Anterior cingulate cortex (tissue), 58 donors: ENCODE results near the gene MPPED1.

Experiments
- DNase-seq, 58 donors: peaks; one replicate each; lab custom pipeline; 2025; lab: John Stamatoyannopoulos, UW

MPPED1 gene

DNA sequence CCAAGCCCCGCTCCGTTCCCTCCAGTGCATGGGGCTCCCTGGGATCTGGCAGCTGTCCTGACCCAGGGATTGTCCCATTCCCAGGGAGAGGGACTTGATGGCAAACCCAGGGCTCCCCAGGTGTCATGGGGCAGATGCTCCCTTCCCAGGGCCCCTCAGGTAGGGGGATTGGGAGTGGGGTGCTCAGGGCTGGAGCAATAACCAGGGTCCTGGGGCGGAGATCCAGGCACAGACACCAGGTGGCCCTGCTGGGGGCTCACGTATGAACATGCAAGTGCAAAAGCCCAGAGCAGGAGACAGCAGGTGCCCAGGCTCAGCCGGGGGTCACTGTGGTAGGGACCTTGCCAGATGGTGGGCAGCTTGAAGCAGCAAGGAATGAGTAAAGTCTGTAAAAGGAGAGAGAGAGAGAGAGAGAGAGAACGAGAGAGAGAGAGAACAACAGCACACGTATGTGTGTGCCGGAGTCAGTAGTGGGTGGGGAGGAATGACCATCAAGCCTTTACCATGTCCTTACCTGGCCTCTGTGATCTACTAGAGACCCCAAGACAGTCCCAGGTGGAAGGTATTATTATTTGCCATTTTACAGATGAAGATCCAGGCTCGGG, 19.3 kb upstream of the MPPED1 start:
- no peak for DNase-seq

DNA sequence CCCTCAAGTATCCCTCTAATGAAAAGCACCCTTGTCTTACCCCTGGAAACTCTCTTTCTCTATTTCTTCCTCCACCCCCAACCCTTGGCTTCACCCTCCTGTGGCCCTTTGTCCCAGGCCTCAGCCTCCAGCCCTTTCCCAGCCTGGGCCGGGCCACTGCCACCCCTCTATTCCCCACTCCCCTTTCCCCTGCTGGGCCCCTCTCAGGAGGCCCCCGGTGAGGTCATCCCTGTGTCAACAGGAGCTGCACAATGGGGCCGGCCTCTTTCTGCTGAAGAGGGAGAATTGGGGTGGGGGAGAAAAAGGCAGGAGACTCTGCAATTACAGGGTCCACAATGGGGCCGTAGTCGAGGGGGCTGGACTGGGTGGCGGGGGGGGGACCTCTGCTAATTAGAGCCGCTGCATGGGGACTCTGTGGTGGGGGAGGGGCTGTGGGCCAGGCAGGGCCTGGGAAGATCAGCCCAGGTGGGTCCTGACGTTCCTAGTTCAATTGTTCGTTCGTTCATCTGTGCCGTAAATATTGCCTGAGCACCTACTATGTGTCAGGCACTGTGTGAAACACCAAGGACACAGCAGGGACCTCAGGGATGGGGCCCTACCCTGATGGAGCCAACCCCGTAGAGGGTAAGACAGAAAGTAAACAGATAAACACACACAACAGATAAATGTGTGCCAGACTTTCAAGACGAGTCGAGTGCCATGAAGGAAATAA, 18.5 kb upstream of the MPPED1 start:
- DNase-seq = no peak

DNA sequence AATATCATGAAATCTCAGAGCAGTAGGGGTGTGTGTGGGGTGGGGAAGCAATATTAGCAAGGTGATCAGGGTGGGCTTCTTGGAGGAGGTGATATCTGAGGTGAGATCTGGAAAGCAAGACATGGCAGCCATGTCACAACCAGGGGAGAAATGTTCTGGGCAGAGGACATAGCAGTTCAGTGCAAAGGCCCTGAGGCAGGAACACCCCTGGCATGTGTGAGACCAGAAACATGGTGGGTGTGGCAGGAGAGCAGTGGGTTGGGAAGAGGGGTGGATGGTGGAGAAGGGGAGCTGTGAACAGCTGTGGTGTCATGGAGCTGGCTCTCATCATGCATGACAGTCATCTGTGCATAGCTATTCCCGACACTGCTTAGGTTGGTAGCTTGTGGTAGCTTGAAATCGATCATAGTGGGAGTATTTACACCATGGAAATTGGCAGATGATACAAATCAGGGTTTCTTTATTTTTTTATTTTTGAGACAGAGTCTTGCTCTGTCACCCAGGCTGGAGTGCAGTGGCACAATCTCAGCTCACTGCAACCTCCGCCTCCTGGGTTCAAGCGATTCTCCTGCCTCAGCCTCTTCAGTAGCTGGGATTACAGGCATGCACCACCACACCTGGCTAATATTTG, 17.9 kb upstream of the MPPED1 start:
- no peak for DNase-seq

DNA sequence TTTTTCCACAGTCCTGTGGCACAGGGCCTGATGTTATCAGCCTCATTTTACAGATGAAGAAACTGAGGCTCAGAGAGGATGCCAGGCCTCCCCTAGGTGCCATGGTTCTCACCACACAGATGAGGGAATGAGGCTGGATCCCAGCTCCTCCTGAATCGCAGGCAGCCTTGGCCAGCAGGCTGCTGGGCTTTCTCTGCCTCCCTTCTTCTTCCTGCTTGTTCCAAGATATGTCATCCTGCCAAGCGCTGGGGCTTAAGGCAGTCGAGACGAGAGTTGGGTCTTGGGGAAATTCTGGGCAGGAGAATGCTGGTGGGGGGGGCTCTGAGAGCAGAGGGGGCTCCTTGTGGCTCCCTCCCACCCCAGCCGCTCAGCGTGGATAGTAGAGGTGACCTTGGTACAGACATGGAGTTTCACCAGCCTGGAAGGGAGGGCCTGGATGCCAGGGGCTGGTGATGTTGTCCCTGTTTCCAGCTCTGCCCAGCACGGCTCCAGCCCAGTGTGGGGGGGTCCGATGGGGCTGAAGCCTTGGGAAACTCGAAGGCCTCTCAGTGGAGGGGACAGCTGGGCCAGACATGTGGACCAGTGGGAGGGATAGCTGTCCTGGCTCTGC, 16.6 kb upstream of the MPPED1 start:
- DNase-seq = peak in 1 of 58 donors; percentile 15

DNA sequence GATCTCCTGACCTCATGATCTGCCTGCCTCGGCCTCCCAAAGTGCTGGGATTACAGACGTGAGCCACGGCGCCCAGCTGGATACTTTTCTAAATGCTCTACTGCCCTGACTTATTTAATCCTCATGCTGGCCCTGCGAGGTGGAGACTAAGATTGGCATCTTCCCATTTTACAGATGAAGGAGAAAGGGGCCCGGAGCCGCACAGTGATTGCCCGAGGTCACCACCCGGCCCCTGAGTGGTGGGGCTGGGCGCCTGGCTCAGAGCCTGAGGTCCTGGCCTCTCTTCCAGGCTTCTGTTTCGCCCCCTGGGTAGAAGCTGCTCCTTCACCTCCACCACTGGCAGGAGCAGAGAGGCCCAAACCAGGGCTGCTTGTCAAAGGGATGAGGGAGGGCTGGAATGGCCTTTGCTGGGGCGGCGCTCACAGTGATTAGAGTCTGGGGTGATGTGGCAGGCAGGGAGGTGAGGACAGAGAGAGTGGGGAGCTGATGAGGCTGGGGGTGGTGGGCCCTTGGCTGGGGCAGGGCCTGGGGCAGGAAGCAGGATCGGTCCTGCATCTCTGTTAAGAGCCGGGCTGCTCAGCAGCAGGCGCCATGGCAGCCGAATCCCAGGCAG, 15.4 kb upstream of the MPPED1 start:
- DNase-seq = no peak

DNA sequence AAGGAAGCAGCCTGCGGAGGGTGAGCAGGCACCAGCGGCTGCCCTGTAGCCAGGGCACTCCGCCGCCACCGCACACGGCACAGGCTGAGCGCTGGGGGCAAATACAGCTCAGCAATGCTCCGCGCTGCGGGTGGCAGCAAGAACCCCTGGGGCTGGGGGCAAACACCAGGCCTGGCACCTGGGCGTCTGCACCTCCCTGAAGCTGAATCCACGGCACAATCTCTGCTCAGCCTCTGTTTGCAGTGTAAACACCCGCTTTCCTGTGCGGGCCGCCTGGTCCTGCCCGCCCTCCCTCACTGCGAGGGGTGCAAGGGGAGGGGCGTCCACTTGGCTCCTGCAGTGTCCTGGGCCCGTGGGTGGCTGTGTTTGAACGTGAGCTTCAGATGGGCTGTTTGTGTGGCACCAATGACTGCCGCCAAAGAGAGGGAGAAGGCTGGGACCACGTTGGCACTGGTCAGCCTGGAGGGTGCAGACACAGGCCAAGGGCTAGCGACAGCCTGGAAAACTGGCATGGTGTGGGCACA, 14.8 kb upstream of the MPPED1 start:
- DNase-seq = no peak

- DNase-seq = no peak
Measured at GRCh38 chr22:43397766-43398165, 14.0 kb upstream of the MPPED1 start.

DNA sequence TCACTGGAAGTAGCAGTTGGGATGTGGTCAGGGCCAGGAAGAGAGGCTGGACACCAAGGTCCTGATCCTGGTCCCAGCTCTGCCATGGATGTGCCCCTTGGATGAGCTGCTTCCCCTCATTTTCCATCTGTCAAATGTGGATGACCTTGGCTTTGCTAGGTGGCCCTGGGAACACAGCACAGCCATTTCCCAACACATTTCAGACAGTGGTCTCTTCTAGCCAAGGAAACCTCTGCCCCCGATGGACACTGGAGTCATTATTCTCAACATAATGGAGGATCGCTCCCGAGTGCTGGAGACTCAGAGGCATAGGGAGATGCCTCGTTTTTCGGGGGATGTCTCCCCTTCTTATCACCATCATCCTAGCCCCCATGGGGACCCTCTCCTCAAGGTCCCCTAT, 13.6 kb upstream of the MPPED1 start:
- DNase-seq = no peak

GRCh38 chr22:43398910-43399309, 12.9 kb upstream of the MPPED1 start:
- DNase-seq = no peak

GRCh38 chr22:43399338-43399979, 12.4 kb upstream of the MPPED1 start:
- no peak for DNase-seq

GRCh38 chr22:43399980-43400358, 11.8 kb upstream of the MPPED1 start:
- DNase-seq = no peak

GRCh38 chr22:43400449-43400848, 11.4 kb upstream of the MPPED1 start:
- DNase-seq = no peak

GRCh38 chr22:43401233-43401632, 10.6 kb upstream of the MPPED1 start:
- no peak for DNase-seq

GRCh38 chr22:43401661-43402060, 10.2 kb upstream of the MPPED1 start:
- no peak for DNase-seq

DNA sequence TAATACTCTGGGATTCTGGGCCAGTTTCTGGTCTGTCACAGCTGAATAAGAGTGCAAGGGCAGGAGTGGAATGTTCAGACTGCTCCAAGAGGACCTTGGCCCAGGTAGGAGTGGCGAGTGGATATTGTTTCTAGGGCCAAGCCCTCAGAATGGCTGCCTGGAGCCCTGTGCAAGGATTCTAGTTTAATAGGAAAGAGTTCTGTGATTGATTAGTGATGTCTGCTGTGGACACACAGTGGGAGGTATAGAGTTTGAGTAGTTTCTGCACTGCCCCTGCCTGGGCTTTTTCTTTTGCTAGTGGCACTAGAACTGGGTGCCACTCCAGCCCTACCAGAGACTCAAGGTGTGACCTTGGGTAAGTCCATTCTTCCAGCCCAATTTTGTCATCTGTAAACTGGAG, 9.7 kb upstream of the MPPED1 start:
- no peak for DNase-seq

DNA sequence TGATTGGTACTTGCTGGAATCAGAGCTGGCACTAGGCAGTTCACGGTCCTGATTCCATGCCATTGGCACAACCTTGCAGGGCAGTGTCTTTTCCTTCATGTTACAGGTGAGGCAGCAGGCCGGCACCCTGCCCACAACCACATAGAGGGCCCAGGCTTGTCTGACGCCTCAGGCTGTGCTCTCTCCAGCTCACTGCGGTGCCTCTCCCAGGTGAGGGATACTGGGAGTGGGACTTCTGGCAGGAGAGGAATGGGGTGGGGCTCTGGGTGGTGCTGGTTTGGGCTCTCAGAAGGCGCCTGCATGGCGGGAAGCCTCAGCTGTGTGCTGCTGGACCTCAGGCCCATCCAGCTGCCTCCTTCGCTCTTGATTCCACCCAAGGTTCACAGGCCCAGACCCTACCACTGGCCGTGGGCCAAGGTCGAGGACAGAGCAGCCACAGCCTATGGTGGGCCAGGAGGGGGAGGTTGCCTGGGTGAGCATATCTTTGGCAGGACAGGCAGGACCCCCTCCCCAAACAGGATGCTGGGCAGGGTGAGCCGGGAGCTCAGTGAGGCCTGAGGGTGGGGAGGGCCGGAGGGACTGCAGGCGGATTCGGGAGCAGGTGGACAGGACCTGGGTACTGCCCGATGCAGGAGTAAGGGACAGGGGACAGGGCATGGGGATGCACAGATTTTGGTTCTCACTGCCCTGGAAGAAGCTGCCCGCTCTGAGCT, 7.0 kb upstream of the MPPED1 start:
- DNase-seq = no peak

GRCh38 chr22:43406186-43406790, 5.5 kb upstream of the MPPED1 start:
- no peak for DNase-seq

GRCh38 chr22:43407591-43407990, 4.2 kb upstream of the MPPED1 start:
- no peak for DNase-seq

DNA sequence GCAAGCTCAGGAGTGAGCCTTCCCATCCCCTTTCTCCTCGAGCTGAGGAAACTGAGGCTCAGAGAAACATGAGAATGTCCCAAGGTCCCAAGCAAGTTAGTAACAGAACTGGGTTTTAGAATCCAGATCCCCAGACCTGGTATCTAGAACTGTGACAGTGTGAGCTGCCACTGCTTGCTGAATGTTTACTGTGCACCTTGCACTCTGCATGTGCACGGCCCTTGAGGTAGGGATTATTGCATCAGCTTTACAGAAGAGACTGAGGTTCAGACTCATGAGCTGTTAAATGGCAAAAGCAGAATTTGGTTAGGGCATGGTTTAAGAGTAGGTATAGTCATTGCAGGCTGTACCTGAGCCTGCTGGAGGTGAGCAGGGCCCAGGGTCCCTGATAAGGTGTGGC, 3.8 kb upstream of the MPPED1 start:
- no peak for DNase-seq
